H1 (cell line): ENCODE data around the gene PC. TPM values are rescaled to one million over a fixed set of nuclear protein-coding genes. Genes with fewer than 3 reads are reported as not detected.

Experiments
- CTCF ChIA-PET: fragments of 300-600 bp; sonication (Branson Sonifier 250); formaldehyde crosslinking; loops from one replicate; lab custom pipeline; 2021; ENCODE audit not compliant: partially characterized antibody; lab: Charles Lee
- POLR2A ChIA-PET: fragments of 300-600 bp; sonication (Branson Sonifier 250); formaldehyde crosslinking; loops from one replicate; lab custom pipeline; 2021; ENCODE audit warnings: inconsistent platforms; ENCODE audit not compliant: partially characterized antibody; lab: Charles Lee
- DNase-seq, 2 experiments: peaks; one replicate each; pipeline versions ENCODE4 v3.0.0 to v3.0.0-alpha.2; 2010 to 2022; ENCODE audit warnings: low spot score in 2 of 2, low read depth in 1 of 2, mixed read lengths in 1 of 2
- FAIRE-seq: peaks from 2 replicates; lab custom pipeline; 2011; peaks lifted over from hg19 to GRCh38; lab: Jason Lieb, UNC
- H2AFZ ChIP-seq: 2 replicates; pipeline ENCODE4 v1.8.1; 2012; ENCODE audit warnings: low read length, inconsistent platforms
- H2AK5ac ChIP-seq: 2 replicates; pipeline ENCODE4 v1.6.1; 2013; ENCODE audit warnings: low read depth, low read length
- H2BK120ac ChIP-seq: replicated peaks from 2 replicates; pipeline ENCODE3; 2013; ENCODE audit warnings: low read depth, low read length, inconsistent platforms
- H2BK12ac ChIP-seq: 2 replicates; pipeline ENCODE4 v1.6.1; 2013; ENCODE audit warnings: low read depth, low read length
- H2BK15ac ChIP-seq: 2 replicates; pipeline ENCODE4 v1.6.1; 2013; ENCODE audit warnings: low read length
- H2BK20ac ChIP-seq: 2 replicates; pipeline ENCODE4 v1.6.1; 2013; ENCODE audit warnings: low read length
- H2BK5ac ChIP-seq: 2 replicates; pipeline ENCODE4 v1.6.1; 2013; ENCODE audit warnings: low read depth, low read length
- H3K14ac ChIP-seq: 2 replicates; pipeline ENCODE4 v1.6.1; 2013; ENCODE audit warnings: inconsistent platforms; ENCODE audit not compliant: insufficient read length
- H3K18ac ChIP-seq: 2 replicates; pipeline ENCODE4 v1.6.1; 2013; ENCODE audit warnings: low read length; ENCODE audit errors: extremely low read depth
- H3K23ac ChIP-seq: 2 replicates; pipeline ENCODE4 v1.6.1; 2013; ENCODE audit warnings: inconsistent platforms; ENCODE audit not compliant: insufficient read length
- H3K23me2 ChIP-seq: 2 replicates; pipeline ENCODE4 v1.6.1; 2013; ENCODE audit warnings: low read depth, low read length
- H3K27ac ChIP-seq: 2 replicates; pipeline ENCODE4 v1.6.1; 2011; ENCODE audit warnings: low read depth, low read length, inconsistent platforms
- H3K27me3 ChIP-seq, 4 experiments: replicated peaks in 1 of 4; 1 replicate in 1 of 4; 2 replicates in 3 of 4; pipeline versions ENCODE4 v1.6.1 to v1.8.1; 2011 to 2013; ENCODE audit warnings: low read length in 3 of 4, mild to moderate bottlenecking in 3 of 4, inconsistent platforms in 2 of 4, mixed read lengths in 2 of 4, moderate library complexity in 1 of 4; ENCODE audit not compliant: control insufficient read depth in 3 of 4, insufficient read depth in 3 of 4; ENCODE audit errors: extremely low read depth in 1 of 4
- H3K36me3 ChIP-seq, 4 experiments: 2 replicates each; pipeline versions ENCODE4 v1.6.1 to v1.8.1; 2011 to 2013; ENCODE audit warnings: mild to moderate bottlenecking in 4 of 4, low read length in 3 of 4, moderate library complexity in 2 of 4, control low read depth in 1 of 4, inconsistent platforms in 1 of 4; ENCODE audit not compliant: insufficient read depth in 4 of 4, control insufficient read depth in 2 of 4
- H3K4ac ChIP-seq: replicated peaks from 2 replicates; pipeline ENCODE3; 2013; ENCODE audit warnings: low read length, low read depth, mixed read lengths, inconsistent platforms; ENCODE audit not compliant: insufficient read length
- H3K4me1 ChIP-seq, 4 experiments: replicated peaks in 1 of 4; 1 replicate in 1 of 4; 2 replicates in 3 of 4; pipeline versions ENCODE4 v1.6.1 to v1.8.1; 2011 to 2013; ENCODE audit warnings: low read length in 3 of 4, inconsistent platforms in 2 of 4, mixed read lengths in 1 of 4; ENCODE audit not compliant: insufficient read depth in 4 of 4, control insufficient read depth in 3 of 4
- H3K4me2 ChIP-seq, 2 experiments: 2 replicates each; pipeline versions ENCODE4 v1.6.1 to v1.8.1; 2011 to 2013; ENCODE audit warnings: low read depth in 2 of 2, low read length in 2 of 2, control low read depth in 1 of 2, inconsistent platforms in 1 of 2, mild to moderate bottlenecking in 1 of 2; ENCODE audit not compliant: insufficient read depth in 1 of 2
- H3K4me3 ChIP-seq, 4 experiments: fragments of 200-600, 300-600 bp in 1 of 4; sonication (generic), shearing (Covaris generic), sonication (Bioruptor Twin) in 1 of 4; 2 replicates each; pipeline versions ENCODE4 v1.5.1 to v1.8.1; 2011 to 2016; ENCODE audit warnings: low read length in 4 of 4, low read depth in 3 of 4, control low read depth in 2 of 4, inconsistent platforms in 2 of 4, mild to moderate bottlenecking in 2 of 4, mixed read lengths in 1 of 4, moderate library complexity in 1 of 4; ENCODE audit not compliant: insufficient read depth in 2 of 4; ENCODE audit errors: extremely low read depth in 1 of 4
- H3K56ac ChIP-seq: replicated peaks from 2 replicates; pipeline ENCODE3; 2013; ENCODE audit warnings: low read depth, mild to moderate bottlenecking, mixed read lengths, low read length, inconsistent platforms; ENCODE audit not compliant: insufficient read length
- H3K79me1 ChIP-seq: 2 replicates; pipeline ENCODE4 v1.6.1; 2013; ENCODE audit warnings: low read depth, low read length, control low read depth
- H3K79me2 ChIP-seq, 2 experiments: 2 replicates each; pipeline versions ENCODE4 v1.6.1 to v1.8.1; 2012 to 2013; ENCODE audit warnings: low read length in 2 of 2, mild to moderate bottlenecking in 2 of 2, inconsistent platforms in 1 of 2; ENCODE audit not compliant: insufficient read depth in 2 of 2, control insufficient read depth in 1 of 2
- H3K9ac ChIP-seq, 4 experiments: replicated peaks in 1 of 4; 1 replicate in 1 of 4; 2 replicates in 3 of 4; pipeline versions ENCODE4 v1.6.1 to v1.8.1; 2011 to 2013; ENCODE audit warnings: low read depth in 3 of 4, low read length in 3 of 4, control low read depth in 2 of 4, mild to moderate bottlenecking in 2 of 4, moderate library complexity in 2 of 4, inconsistent platforms in 1 of 4; ENCODE audit errors: extremely low read depth in 1 of 4
- H3K9me3 ChIP-seq, 2 experiments: 2 replicates each; pipeline versions ENCODE4 v1.6.1 to v1.8.1; 2012 to 2013; ENCODE audit warnings: mild to moderate bottlenecking in 2 of 2, moderate library complexity in 2 of 2, control low read depth in 1 of 2, inconsistent platforms in 1 of 2, low read depth in 1 of 2, low read length in 1 of 2, mixed read lengths in 1 of 2; ENCODE audit not compliant: insufficient read depth in 2 of 2
- H4K20me1 ChIP-seq, 2 experiments: replicated peaks in 1 of 2; 2 replicates each; pipeline versions ENCODE3 to v1.8.1; 2011 to 2013; ENCODE audit warnings: inconsistent platforms in 2 of 2, low read length in 2 of 2, mild to moderate bottlenecking in 1 of 2; ENCODE audit not compliant: insufficient read depth in 2 of 2, control insufficient read depth in 1 of 2
- H4K5ac ChIP-seq: 2 replicates; pipeline ENCODE4 v1.6.1; 2013; ENCODE audit warnings: low read length, low read depth, mixed read lengths, inconsistent platforms; ENCODE audit not compliant: insufficient read length
- H4K8ac ChIP-seq: 2 replicates; pipeline ENCODE4 v1.8.0; 2013; ENCODE audit warnings: mild to moderate bottlenecking, moderate library complexity, low read length, inconsistent platforms; ENCODE audit not compliant: insufficient read depth; ENCODE audit errors: extremely low read depth
- H4K91ac ChIP-seq: replicated peaks from 2 replicates; pipeline ENCODE3; 2013; ENCODE audit warnings: low read length, mixed read lengths, inconsistent platforms; ENCODE audit not compliant: insufficient read length
- BACH1 ChIP-seq: IDR thresholded peaks from 2 replicates; pipeline ENCODE4 v1.6.1; 2012; ENCODE audit warnings: low read length, improper control_type of control experiment
- BRCA1 ChIP-seq: IDR thresholded peaks from 2 replicates; pipeline ENCODE4 v1.6.1; 2012; ENCODE audit warnings: low read depth, low read length, improper control_type of control experiment
- EGR1 ChIP-seq: IDR thresholded peaks from 2 replicates; pipeline ENCODE4 v1.6.1; 2011; ENCODE audit warnings: low read depth, low read length, borderline replicate concordance
- KDM1A ChIP-seq: fragments of 200-600, 300-600 bp; sonication (generic); IDR thresholded peaks from 2 replicates; pipeline ENCODE4 v1.7.1; 2016; ENCODE audit warnings: mild to moderate bottlenecking, low read length, borderline replicate concordance
- RXRA ChIP-seq: IDR thresholded peaks from 2 replicates; pipeline ENCODE4 v1.6.1; 2011; ENCODE audit warnings: low read depth, mild to moderate bottlenecking, low read length, moderate library complexity; ENCODE audit not compliant: insufficient read depth
- TEAD4 ChIP-seq: IDR thresholded peaks from 2 replicates; pipeline ENCODE4 v1.6.1; 2012; ENCODE audit warnings: low read depth, low read length, inconsistent platforms, mixed read lengths
- WGBS, 2 experiments: shearing (Covaris generic) in 1 of 2; methylation state at CpG; one replicate each; pipeline versions ENCODE4 v1.1.6 to v1.1.7; 2013 to 2015; ENCODE audit warnings: low lambda C conversion rate in 2 of 2, mixed read lengths in 2 of 2, inconsistent platforms in 1 of 2, low coverage in 1 of 2, missing lambda C conversion rate in 1 of 2; ENCODE audit not compliant: insufficient replicate concordance in 2 of 2, insufficient coverage in 1 of 2, insufficient read length in 1 of 2; ENCODE audit errors: extremely low coverage in 1 of 2, missing lambda C conversion rate in 1 of 2; 5-methylcytosine and 5-hydroxymethylcytosine counted together
- polyA plus RNA-seq, 7 experiments: library from polyadenylated mRNA; depleted of rRNA in 3 of 7; stranded (reverse) in 5 of 7; unstranded in 2 of 7; fragments of >200 nt in 5 of 7; fragments of 200-250 nt in 2 of 7; gene quantifications; 1 replicate in 5 of 7; 2 replicates in 1 of 7; 4 replicates in 1 of 7; pipeline versions ENCODE4 v1.2.1 to v1.2.3, GENCODE V29; 2011 to 2013; ENCODE audit warnings: missing spikeins in 2 of 7, mixed read lengths in 2 of 7
- total RNA-seq: library from RNA; stranded (reverse); fragmentation: NEBNext Ultra II Directional; extraction: Animal tissue kit (Norgen Biotek cat#: 25700); gene quantifications from 2 replicates; pipeline ENCODE4 v1.2.1, GENCODE V29; 2021
- TF ChIP-seq, protein P1 (sequence below): IDR thresholded peaks from 2 replicates; pipeline ENCODE4 v1.6.1; 2011; ENCODE audit warnings: low read length, improper control_type of control experiment
- TF ChIP-seq, protein P2 (sequence below): IDR thresholded peaks from 2 replicates; pipeline ENCODE4 v1.6.1; 2012; ENCODE audit warnings: low read length, inconsistent platforms
- TF ChIP-seq, protein P3 (sequence below): IDR thresholded peaks from 2 replicates; pipeline ENCODE4 v1.6.1; 2012; ENCODE audit warnings: inconsistent platforms

Gene PC
- total and polyA plus RNA-seq, 2 of the 8 experiments (the other 6 are each of a cell fraction or from before 2014, with no cell fraction given) = 11.5 to 27.5 TPM

DNA sequence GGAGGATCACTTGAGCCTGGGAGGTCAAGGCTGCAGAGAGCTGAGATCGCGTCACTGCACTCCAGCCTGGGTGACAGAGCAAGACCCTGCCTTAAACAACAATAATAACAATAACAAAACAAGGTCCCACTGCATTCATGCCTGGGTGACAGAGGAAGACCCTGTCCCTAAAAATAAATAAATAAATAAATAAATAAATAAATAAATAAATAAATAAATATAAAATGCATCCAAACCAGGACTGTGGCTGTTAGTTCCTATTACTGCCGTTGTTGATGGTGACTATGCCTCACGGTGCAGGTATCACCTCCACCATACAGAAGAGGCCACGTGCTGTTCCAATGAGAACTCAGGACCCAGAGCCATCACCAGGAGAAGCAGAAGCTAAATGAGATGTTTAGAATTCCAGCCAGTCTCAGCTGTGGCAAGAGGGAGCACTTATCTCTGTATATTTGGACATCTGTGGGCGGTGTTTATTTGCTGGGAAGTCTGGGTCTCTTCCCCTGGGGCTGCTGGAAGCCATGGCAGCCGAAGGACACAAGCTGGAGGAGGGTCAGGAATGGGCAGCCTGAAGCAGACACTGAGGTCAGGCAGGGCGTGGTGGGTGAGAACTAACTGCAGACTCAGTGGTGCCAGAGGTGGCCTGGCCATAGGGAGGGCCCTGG lies 38.6 kb upstream of the PC start:
- H2AFZ ChIP-seq = no peak overlapping the region
- H2BK15ac ChIP-seq = no peak overlapping the region; the same call in 1 of the 2 replicates
- no peak overlapping the region for H4K91ac ChIP-seq
- H3K79me1 ChIP-seq = no peaks in the 10 kb centered on the region
- H3K36me3 ChIP-seq = no peaks in the 10 kb centered on the region
- no peak overlapping the region for H3K14ac ChIP-seq
- no peak overlapping the region for H4K8ac ChIP-seq
- no peak overlapping the region for H3K4me2 ChIP-seq
- H2AK5ac ChIP-seq = no peak overlapping the region
- H3K9ac ChIP-seq = no peak overlapping the region
- no peak overlapping the region for H2BK5ac ChIP-seq
- no peak overlapping the region for H3K23ac ChIP-seq
- CTCF ChIA-PET = interaction anchor here (0.8 to 2.9 kb wide), 6 partner anchors 20 to 354 kb away, joined by 3 to 12 read pairs (median 4); partner anchors contain the start of gene C11orf86
- no peaks in the 10 kb centered on the region for H3K23me2 ChIP-seq
- H3K18ac ChIP-seq = no peak overlapping the region
- H3K4me3 ChIP-seq = no peak overlapping the region
- no peak overlapping the region for H3K56ac ChIP-seq
- H3K4ac ChIP-seq = no peak overlapping the region
- H2BK12ac ChIP-seq = no peak overlapping the region
- no peak overlapping the region for H2BK120ac ChIP-seq
- FAIRE-seq (no peak), DNase-seq (no peak)
- H3K79me2 ChIP-seq = no peaks in the 10 kb centered on the region
- H4K20me1 ChIP-seq = no peaks in the 10 kb centered on the region
- POLR2A ChIA-PET = interaction anchor here (0.6 to 1.3 kb wide), 3 partner anchors 18 to 93 kb away, joined by 3 read pairs; no protein-coding TSS in a partner anchor
- no peak overlapping the region for H4K5ac ChIP-seq
- no peaks in the 10 kb centered on the region for H3K27me3 ChIP-seq
- no peaks in the 10 kb centered on the region for H3K9me3 ChIP-seq
- H3K27ac ChIP-seq = no peak overlapping the region
- no peak overlapping the region for H2BK20ac ChIP-seq
- H3K4me1 ChIP-seq = no peaks in the 10 kb centered on the region; a peak in 3 of 7 replicates
- 94% methylated on average over 8 of the region's 8 CpGs; no CpG with 5 or more reads in 1 of the 2 experiments for WGBS, 2 experiments
- TF ChIP-seq BACH1 (no peak), EGR1 (no peak), TEAD4 (no peak), RXRA (no peak), KDM1A (no peak), BRCA1 (no peak)
- TF ChIP-seq, protein P1, sequence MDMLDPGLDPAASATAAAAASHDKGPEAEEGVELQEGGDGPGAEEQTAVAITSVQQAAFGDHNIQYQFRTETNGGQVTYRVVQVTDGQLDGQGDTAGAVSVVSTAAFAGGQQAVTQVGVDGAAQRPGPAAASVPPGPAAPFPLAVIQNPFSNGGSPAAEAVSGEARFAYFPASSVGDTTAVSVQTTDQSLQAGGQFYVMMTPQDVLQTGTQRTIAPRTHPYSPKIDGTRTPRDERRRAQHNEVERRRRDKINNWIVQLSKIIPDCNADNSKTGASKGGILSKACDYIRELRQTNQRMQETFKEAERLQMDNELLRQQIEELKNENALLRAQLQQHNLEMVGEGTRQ = no peak
- TF ChIP-seq, protein P2, sequence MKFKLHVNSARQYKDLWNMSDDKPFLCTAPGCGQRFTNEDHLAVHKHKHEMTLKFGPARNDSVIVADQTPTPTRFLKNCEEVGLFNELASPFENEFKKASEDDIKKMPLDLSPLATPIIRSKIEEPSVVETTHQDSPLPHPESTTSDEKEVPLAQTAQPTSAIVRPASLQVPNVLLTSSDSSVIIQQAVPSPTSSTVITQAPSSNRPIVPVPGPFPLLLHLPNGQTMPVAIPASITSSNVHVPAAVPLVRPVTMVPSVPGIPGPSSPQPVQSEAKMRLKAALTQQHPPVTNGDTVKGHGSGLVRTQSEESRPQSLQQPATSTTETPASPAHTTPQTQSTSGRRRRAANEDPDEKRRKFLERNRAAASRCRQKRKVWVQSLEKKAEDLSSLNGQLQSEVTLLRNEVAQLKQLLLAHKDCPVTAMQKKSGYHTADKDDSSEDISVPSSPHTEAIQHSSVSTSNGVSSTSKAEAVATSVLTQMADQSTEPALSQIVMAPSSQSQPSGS = no peak
- TF ChIP-seq, protein P3, sequence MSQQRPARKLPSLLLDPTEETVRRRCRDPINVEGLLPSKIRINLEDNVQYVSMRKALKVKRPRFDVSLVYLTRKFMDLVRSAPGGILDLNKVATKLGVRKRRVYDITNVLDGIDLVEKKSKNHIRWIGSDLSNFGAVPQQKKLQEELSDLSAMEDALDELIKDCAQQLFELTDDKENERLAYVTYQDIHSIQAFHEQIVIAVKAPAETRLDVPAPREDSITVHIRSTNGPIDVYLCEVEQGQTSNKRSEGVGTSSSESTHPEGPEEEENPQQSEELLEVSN = no peak
